HepG2 (cell line): ENCODE data around the gene STPG2. TPM values are rescaled to one million over a fixed set of nuclear protein-coding genes. Genes with fewer than 3 reads are reported as not detected.

Experiments used
- ATAC-seq: fragments of 200-7000 bp; cut with Tn5 transposase; 3 replicates; pipeline ENCODE4 v1.9.1; 2020; ENCODE audit warnings: mild to moderate bottlenecking, moderate library complexity
- BruUV-seq: library from RNA; stranded (reverse); fragments of 400-500 nt; replicated peaks from 2 replicates; lab custom pipeline; 2021; lab: Mats Ljungman, UMichigan
- CTCF ChIA-PET: fragments of 300-600 bp; formaldehyde crosslinking; extraction: SDS; loops from one replicate; lab custom pipeline; 2021; ENCODE audit warnings: low total read pairs, inconsistent platforms, low intra/inter-chr PET ratio; lab: Yijun Ruan, JAX
- POLR2A ChIA-PET: fragments of 350-600 bp; sonication (Branson Sonifier 250); formaldehyde crosslinking; loops from one replicate; lab custom pipeline; 2020; ENCODE audit warnings: antibody characterized with exemption, inconsistent platforms; lab: Yijun Ruan, JAX
- DNase-seq: peaks from one replicate; pipeline ENCODE4 v3.0.0-alpha.2; 2015; ENCODE audit warnings: low spot score
- FAIRE-seq: peaks from 3 replicates; lab custom pipeline; 2011; peaks lifted over from hg19 to GRCh38; lab: Jason Lieb, UNC
- H2AFZ ChIP-seq: one replicate; pipeline ENCODE4 v1.6.1; 2011; ENCODE audit warnings: low read length, inconsistent platforms
- H3K27ac ChIP-seq: fragments of 300-600 bp; 3 replicates; pipeline ENCODE4 v1.8.0; 2011; ENCODE audit warnings: mixed run types, mild to moderate bottlenecking, mixed read lengths, low read length, inconsistent platforms; ENCODE audit not compliant: insufficient read depth; ENCODE audit errors: extremely low read length
- H3K27me3 ChIP-seq, 2 experiments: fragments of 200-600 bp in 1 of 2; 2 replicates in 1 of 2; 3 replicates in 1 of 2; pipeline versions ENCODE4 v1.6.0 to v1.8.0; 2011; ENCODE audit warnings: low read length in 2 of 2, mild to moderate bottlenecking in 2 of 2, moderate library complexity in 2 of 2, inconsistent platforms in 1 of 2; ENCODE audit not compliant: insufficient read depth in 2 of 2, control insufficient read depth in 1 of 2
- H3K36me3 ChIP-seq, 2 experiments: fragments of 200-600 bp in 1 of 2; replicated peaks in 1 of 2; 2 replicates in 1 of 2; 3 replicates in 1 of 2; pipeline versions ENCODE4 v1.5.1 to v1.8.0; 2011; ENCODE audit warnings: low read length in 2 of 2, inconsistent platforms in 1 of 2; ENCODE audit not compliant: insufficient read depth in 2 of 2, control insufficient read depth in 1 of 2
- H3K4me1 ChIP-seq: 2 replicates; pipeline ENCODE4 v1.5.1; 2012; ENCODE audit warnings: low read length, inconsistent platforms; ENCODE audit not compliant: insufficient read depth
- H3K4me2 ChIP-seq: 2 replicates; pipeline ENCODE4 v1.6.0; 2011; ENCODE audit warnings: low read depth, low read length, inconsistent platforms
- H3K4me3 ChIP-seq, 3 experiments: fragments of 200-600 bp in 1 of 3; sonication (generic), shearing (Covaris generic) in 1 of 3; replicated peaks in 1 of 3; 2 replicates each; pipeline ENCODE4 v1.5.1; 2011 to 2016; ENCODE audit warnings: low read length in 3 of 3, inconsistent platforms in 2 of 3, low read depth in 2 of 3, mild to moderate bottlenecking in 2 of 3, control low read depth in 1 of 3, mixed read lengths in 1 of 3; ENCODE audit not compliant: insufficient read depth in 1 of 3
- H3K79me2 ChIP-seq: one replicate; pipeline ENCODE4 v1.6.1; 2011; ENCODE audit warnings: low read length, inconsistent platforms; ENCODE audit not compliant: insufficient read depth
- H3K9ac ChIP-seq: 2 replicates; pipeline ENCODE4 v1.6.0; 2011; ENCODE audit warnings: mild to moderate bottlenecking, low read depth, low read length, inconsistent platforms; ENCODE audit not compliant: insufficient read depth
- H3K9me3 ChIP-seq: 2 replicates; pipeline ENCODE4 v1.5.1; 2012; ENCODE audit warnings: mild to moderate bottlenecking, low read length
- H4K20me1 ChIP-seq: 2 replicates; pipeline ENCODE4 v1.6.0; 2011; ENCODE audit warnings: inconsistent platforms, mild to moderate bottlenecking, low read length, moderate library complexity; ENCODE audit not compliant: insufficient read depth
- CBFB ChIP-seq: sonication (generic); formaldehyde crosslinking; IDR thresholded peaks from 2 replicates; pipeline ENCODE4 v1.4.0; 2020; ENCODE audit warnings: missing genetic modification reagents
- FOXM1 ChIP-seq: sonication (generic); formaldehyde crosslinking; IDR thresholded peaks from 2 replicates; pipeline ENCODE4 v1.5.0; 2020; ENCODE audit warnings: missing genetic modification reagents
- HMGXB4 ChIP-seq, 2 experiments: sonication (generic) in 1 of 2; formaldehyde crosslinking in 1 of 2; IDR thresholded peaks; 2 replicates each; pipeline versions ENCODE4 v1.4.0 to v1.6.1; 2018 to 2020; ENCODE audit warnings: missing genetic modification reagents in 2 of 2, borderline replicate concordance in 1 of 2, low read depth in 1 of 2, mild to moderate bottlenecking in 1 of 2, missing biosample characterization in 1 of 2
- JUNB ChIP-seq: sonication (generic); formaldehyde crosslinking; IDR thresholded peaks from 2 replicates; pipeline ENCODE4 v1.8.0; 2022; ENCODE audit warnings: missing genetic modification reagents, mild to moderate bottlenecking, borderline replicate concordance
- MLX ChIP-seq: IDR thresholded peaks from 2 replicates; pipeline ENCODE4 v1.6.1; 2016
- NRL ChIP-seq: sonication (generic); formaldehyde crosslinking; IDR thresholded peaks from 2 replicates; pipeline ENCODE4 v1.5.0; 2020; ENCODE audit warnings: missing genetic modification reagents, mild to moderate bottlenecking, moderate library complexity, borderline replicate concordance
- ONECUT2 ChIP-seq: sonication (generic); formaldehyde crosslinking; IDR thresholded peaks from 2 replicates; pipeline ENCODE4 v1.4.0; 2020; ENCODE audit warnings: missing genetic modification reagents
- SMAD1 ChIP-seq: sonication (generic); formaldehyde crosslinking; IDR thresholded peaks from 2 replicates; pipeline ENCODE4 v1.4.0; 2020; ENCODE audit warnings: missing genetic modification reagents, low read depth, mild to moderate bottlenecking, borderline replicate concordance
- SNRNP70 ChIP-seq: fragments of 200-400 bp; formaldehyde crosslinking; IDR thresholded peaks from 2 replicates; pipeline ENCODE4 v1.6.1; 2017; ENCODE audit warnings: mild to moderate bottlenecking, low read depth, low read length, moderate library complexity
- ZBTB20 ChIP-seq: sonication (generic); formaldehyde crosslinking; IDR thresholded peaks from 2 replicates; pipeline ENCODE4 v1.8.1; 2023; ENCODE audit warnings: missing genetic modification reagents, low read depth, mild to moderate bottlenecking, borderline replicate concordance
- ZKSCAN1 ChIP-seq: fragments of 150-350 bp; IDR thresholded peaks from 2 replicates; pipeline ENCODE4 v1.6.1; 2014; ENCODE audit warnings: low read length
- ZNF713 ChIP-seq: sonication (generic); formaldehyde crosslinking; IDR thresholded peaks from 2 replicates; pipeline ENCODE4 v1.4.0; 2020; ENCODE audit warnings: mild to moderate bottlenecking, missing genetic modification reagents
- ZNF770 ChIP-seq: sonication (generic); formaldehyde crosslinking; IDR thresholded peaks from 2 replicates; pipeline ENCODE4 v1.5.0; 2020; ENCODE audit warnings: mild to moderate bottlenecking, missing genetic modification reagents
- ZNF879 ChIP-seq: sonication (generic); formaldehyde crosslinking; IDR thresholded peaks from 2 replicates; pipeline ENCODE4 v1.8.1; 2023; ENCODE audit warnings: missing genetic modification reagents
- WGBS: methylation state at CpG from one replicate; pipeline ENCODE4 v1.1.6; 2017; ENCODE audit warnings: low lambda C conversion rate; 5-methylcytosine and 5-hydroxymethylcytosine counted together
- in situ Hi-C: cut with HindIII; loops from 2 replicates; pipeline ENCODE4 v1.10.0; 2017; ENCODE audit warnings: low pct_unique_long_range_greater_than_20kb; ENCODE audit not compliant: extremely low pct_ligation_motif_present
- intact Hi-C: fragments of 100-400 bp; cut with micrococcal nuclease; formaldehyde crosslinking; loops from one replicate; pipeline ENCODE4 v1.10.0; 2022; ENCODE audit not compliant: unreplicated experiment
- polyA plus RNA-seq, 8 experiments: library from polyadenylated mRNA; depleted of rRNA in 3 of 8; stranded (reverse) in 7 of 8; unstranded in 1 of 8; fragments of >200 nt; fragmentation: Illumina TruSeq in 4 of 8; extraction: Trizol in 4 of 8; gene quantifications; 2 replicates each; pipeline versions ENCODE4 v1.2.1 to v1.2.3, GENCODE V29; 2011 to 2016; ENCODE audit warnings: low read depth in 4 of 8, missing spikeins in 1 of 8, mixed read lengths in 1 of 8; ENCODE audit not compliant: insufficient read depth in 1 of 8
- total RNA-seq, 5 experiments: library from RNA; depleted of rRNA; stranded (reverse); fragments of >200 nt; fragmentation: Illumina TruSeq; extraction: Trizol; gene quantifications; 2 replicates each; pipeline ENCODE4 v1.2.3, GENCODE V29; 2016; ENCODE audit warnings: low read depth in 1 of 5
- TF ChIP-seq, protein P1 (sequence below): sonication (generic); formaldehyde crosslinking; IDR thresholded peaks from 2 replicates; pipeline ENCODE4 v1.4.0; 2020; ENCODE audit warnings: missing genetic modification reagents

STPG2 gene
- total and polyA plus RNA-seq, 2 of the 13 experiments (the other 11 are each of a cell fraction or from before 2014, with no cell fraction given), result 0.07 TPM; not detected in 1

DNA sequence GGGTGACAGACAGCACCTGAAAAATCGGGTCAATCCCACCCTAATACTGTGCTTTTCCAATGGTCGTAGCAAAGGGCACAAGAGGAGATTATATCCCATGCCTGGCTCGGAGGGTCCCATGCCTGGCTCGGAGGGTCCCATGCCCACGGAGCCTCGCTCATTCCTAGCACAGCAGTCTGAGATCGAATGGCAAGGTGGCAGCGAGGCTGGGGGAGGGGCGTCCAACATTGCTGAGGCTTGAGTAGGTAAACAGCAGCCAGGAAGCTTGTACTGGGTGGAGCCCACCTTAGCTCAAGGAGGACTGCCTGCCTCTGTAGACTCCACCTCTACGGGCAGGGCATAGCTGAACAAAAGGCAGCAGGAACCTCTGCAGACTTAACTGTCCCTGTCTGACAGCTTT, 365.1 kb downstream of the STPG2 start:
- no peak overlapping the region for H3K4me3 ChIP-seq
- no peak for TF ChIP-seq CBFB (CRISPR knock-in tag)
- TF ChIP-seq ZBTB20 (CRISPR knock-in tag), result no peak
- TF ChIP-seq MLX, result no peak
- TF ChIP-seq NRL (CRISPR knock-in tag), result no peak
- TF ChIP-seq JUNB (CRISPR knock-in tag), result no peak
- TF ChIP-seq ZKSCAN1, result no peak
- no peak for TF ChIP-seq HMGXB4 (CRISPR knock-in tag; IDR thresholded peaks at IDR 0.05; ENCODE audit: borderline replicate concordance in 1 of 2, low read depth in 1 of 2)
- no peak for TF ChIP-seq SMAD1 (CRISPR knock-in tag)
- TF ChIP-seq, protein P1, sequence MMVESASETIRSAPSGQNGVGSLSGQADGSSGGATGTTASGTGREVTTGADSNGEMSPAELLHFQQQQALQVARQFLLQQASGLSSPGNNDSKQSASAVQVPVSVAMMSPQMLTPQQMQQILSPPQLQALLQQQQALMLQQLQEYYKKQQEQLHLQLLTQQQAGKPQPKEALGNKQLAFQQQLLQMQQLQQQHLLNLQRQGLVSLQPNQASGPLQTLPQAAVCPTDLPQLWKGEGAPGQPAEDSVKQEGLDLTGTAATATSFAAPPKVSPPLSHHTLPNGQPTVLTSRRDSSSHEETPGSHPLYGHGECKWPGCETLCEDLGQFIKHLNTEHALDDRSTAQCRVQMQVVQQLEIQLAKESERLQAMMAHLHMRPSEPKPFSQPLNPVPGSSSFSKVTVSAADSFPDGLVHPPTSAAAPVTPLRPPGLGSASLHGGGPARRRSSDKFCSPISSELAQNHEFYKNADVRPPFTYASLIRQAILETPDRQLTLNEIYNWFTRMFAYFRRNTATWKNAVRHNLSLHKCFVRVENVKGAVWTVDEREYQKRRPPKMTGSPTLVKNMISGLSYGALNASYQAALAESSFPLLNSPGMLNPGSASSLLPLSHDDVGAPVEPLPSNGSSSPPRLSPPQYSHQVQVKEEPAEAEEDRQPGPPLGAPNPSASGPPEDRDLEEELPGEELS (CRISPR knock-in tag), result no peak
- no peak for TF ChIP-seq FOXM1 (CRISPR knock-in tag)
- TF ChIP-seq ONECUT2 (CRISPR knock-in tag), result no peak
- TF ChIP-seq ZNF713, result no peak
- TF ChIP-seq ZNF879 (CRISPR knock-in tag), result no peak
- TF ChIP-seq ZNF770 (CRISPR knock-in tag), result no peak
- no peak for TF ChIP-seq SNRNP70
- H3K4me2 ChIP-seq, result no peak overlapping the region
- H3K9ac ChIP-seq, result no peak overlapping the region
- POLR2A ChIA-PET, result no interaction called here
- no peaks in the 10 kb centered on the region for H3K27me3 ChIP-seq
- no peaks in the 10 kb centered on the region for H3K36me3 ChIP-seq
- DNase-seq (no peak), FAIRE-seq (no peak), ATAC-seq (no peak)
- H4K20me1 ChIP-seq, result no peaks in the 10 kb centered on the region
- H2AFZ ChIP-seq, result no peak overlapping the region
- H3K79me2 ChIP-seq, result no peaks in the 10 kb centered on the region
- no peaks in the 10 kb centered on the region for H3K4me1 ChIP-seq
- CTCF ChIA-PET, result no interaction called here
- intact Hi-C loops, result no loop called here
- H3K27ac ChIP-seq, result no peak overlapping the region
- in situ Hi-C loops, result no loop called here
- 30% methylated on average over 4 of the region's 10 CpGs for WGBS
- no peaks in the 10 kb centered on the region for H3K9me3 ChIP-seq
- no TSS peak for BruUV-seq
